GM19238 (cell line): ENCODE data around the gene GAS2L2.

ENCODE experiments used
- DNase-seq: peaks from one replicate; pipeline ENCODE4 v3.0.0; 2011; ENCODE audit warnings: low spot score; ENCODE audit not compliant: insufficient read length

Gene GAS2L2

GRCh38 chr17:35747540-35748017, 5.5 kb downstream of the GAS2L2 start:
- DNase-seq = peak; percentile 83

GRCh38 chr17:35745749-35746320, 7.2 kb downstream of the GAS2L2 start:
- DNase-seq = no peak

- no peak for DNase-seq
These were observed 7.8 kb downstream of the GAS2L2 start for GRCh38 chr17:35745246-35745645.

GRCh38 chr17:35744830-35745229, 8.2 kb downstream of the GAS2L2 start:
- DNase-seq = no peak

- DNase-seq = no peak
These were observed 9.3 kb downstream of the GAS2L2 start for GRCh38 chr17:35743626-35744328.

- no peak for DNase-seq
These were observed 10.1 kb downstream of the GAS2L2 start for GRCh38 chr17:35742896-35743477.

GRCh38 chr17:35742496-35742895, 10.5 kb downstream of the GAS2L2 start:
- DNase-seq = no peak

- no peak for DNase-seq
These were observed 11.8 kb downstream of the GAS2L2 start for GRCh38 chr17:35740997-35741931.

GRCh38 chr17:35740216-35740615, 12.8 kb downstream of the GAS2L2 start:
- no peak for DNase-seq

- no peak for DNase-seq
These were observed 14.4 kb downstream of the GAS2L2 start for GRCh38 chr17:35738519-35739133.

GRCh38 chr17:35736236-35736635, 16.8 kb downstream of the GAS2L2 start:
- no peak for DNase-seq

- no peak for DNase-seq
These were observed 17.8 kb downstream of the GAS2L2 start for GRCh38 chr17:35735036-35735805.

- DNase-seq = no peak
These were observed 18.6 kb downstream of the GAS2L2 start for GRCh38 chr17:35734396-35734795.

- no peak for DNase-seq
These were observed 19.7 kb downstream of the GAS2L2 start for GRCh38 chr17:35733366-35733765.

- no peak for DNase-seq
These were observed 20.3 kb downstream of the GAS2L2 start for GRCh38 chr17:35732806-35733136.

- no peak for DNase-seq
These were observed 20.9 kb downstream of the GAS2L2 start for GRCh38 chr17:35731917-35732805.

- no peak for DNase-seq
These were observed 21.7 kb downstream of the GAS2L2 start, which contains the start of gene RASL10B for GRCh38 chr17:35731239-35731916. RASL10B (plus strand) TSS chr17:35731639; CDS start chr17:35735185, 3,546 bp downstream.

- DNase-seq = no peak
These were observed 22.5 kb downstream of the GAS2L2 start for GRCh38 chr17:35730400-35731005.
